ENCODE measurements around the gene ZZZ3. TPM values are rescaled to one million over a fixed set of nuclear protein-coding genes. Genes with fewer than 3 reads are reported as not detected.
"Not testable (repeated sequence)": the region's sequence is repeated elsewhere in the genome, so short reads cannot be mapped to it uniquely, and the experiment has no call there.

Gene ZZZ3
- total and polyA plus RNA-seq, 2 of the 8 experiments (the other 6 are each of a cell fraction or from before 2014, with no cell fraction given), result 12.8 to 54.6 TPM

- TF ChIP-seq EZH2 (IDR thresholded peaks at IDR 0.05; ENCODE audit: low read depth, low read length, severe bottlenecking) (no peak), EGR1 (IDR thresholded peaks at IDR 0.05; ENCODE audit: borderline replicate concordance, low read depth, low read length) (no peak)
Measured at GRCh38 chr1:77678660-77679610, 3.5 kb downstream of the ZZZ3 start (continued).

GRCh38 chr1:77674807-77675206 lies 7.7 kb downstream of the ZZZ3 start:
- H2BK5ac ChIP-seq (ENCODE audit: low read depth, low read length); H3K18ac ChIP-seq (ENCODE audit: extremely low read depth, low read length); H3K4me1 ChIP-seq (replicated peaks in 1 of 4; ENCODE audit: control insufficient read depth in 3 of 4, insufficient read depth in 4 of 4, low read length in 3 of 4); H3K56ac ChIP-seq (replicated peaks; ENCODE audit: insufficient read length, low read depth, low read length); H3K27ac ChIP-seq (ENCODE audit: low read depth, low read length); H3K36me3 ChIP-seq (ENCODE audit: control insufficient read depth in 2 of 4, insufficient read depth in 4 of 4, low read length in 3 of 4); H2BK120ac ChIP-seq (replicated peaks; ENCODE audit: low read depth, low read length); CTCF ChIA-PET (ENCODE audit: partially characterized antibody); H3K9ac ChIP-seq (replicated peaks in 1 of 4; ENCODE audit: extremely low read depth in 1 of 4, low read depth in 3 of 4, low read length in 3 of 4); H3K4me2 ChIP-seq (ENCODE audit: insufficient read depth in 1 of 2, low read depth in 2 of 2, low read length in 2 of 2); H3K27me3 ChIP-seq (replicated peaks in 1 of 4; ENCODE audit: control insufficient read depth in 3 of 4, extremely low read depth in 1 of 4, insufficient read depth in 3 of 4, low read length in 3 of 4); H3K79me1 ChIP-seq (ENCODE audit: low read depth, low read length); FAIRE-seq; DNase-seq (ENCODE audit: low read depth in 1 of 2, low spot score in 2 of 2); H3K4me3 ChIP-seq (ENCODE audit: extremely low read depth in 1 of 4, insufficient read depth in 2 of 4, low read depth in 3 of 4, low read length in 4 of 4); H2BK20ac ChIP-seq (ENCODE audit: low read length); H3K23me2 ChIP-seq (ENCODE audit: low read depth, low read length); H3K14ac ChIP-seq (ENCODE audit: insufficient read length); H3K9me3 ChIP-seq (ENCODE audit: insufficient read depth in 2 of 2, low read depth in 1 of 2, low read length in 1 of 2); H4K5ac ChIP-seq (ENCODE audit: insufficient read length, low read depth, low read length); H4K20me1 ChIP-seq (replicated peaks in 1 of 2; ENCODE audit: control insufficient read depth in 1 of 2, insufficient read depth in 2 of 2, low read length in 2 of 2); H2BK15ac ChIP-seq (ENCODE audit: low read length); H4K91ac ChIP-seq (replicated peaks; ENCODE audit: insufficient read length, low read length); H4K8ac ChIP-seq (ENCODE audit: extremely low read depth, insufficient read depth, low read length); H2BK12ac ChIP-seq (ENCODE audit: low read depth, low read length); H3K23ac ChIP-seq (ENCODE audit: insufficient read length); H3K4ac ChIP-seq (replicated peaks; ENCODE audit: insufficient read length, low read depth, low read length); H2AFZ ChIP-seq (ENCODE audit: low read length); H2AK5ac ChIP-seq (ENCODE audit: low read depth, low read length): not testable (repeated sequence)
- 97% methylated on average over 3 of the region's 3 CpGs; no CpG with 5 or more reads in 1 of the 2 experiments for WGBS, 2 experiments (ENCODE audit: extremely low coverage in 1 of 2, insufficient coverage in 1 of 2, insufficient read length in 1 of 2, insufficient replicate concordance in 2 of 2, low coverage in 1 of 2, low lambda C conversion rate in 2 of 2, missing lambda C conversion rate in 1 of 2)
- H3K79me2 ChIP-seq (ENCODE audit: control insufficient read depth in 1 of 2, insufficient read depth in 2 of 2, low read length in 2 of 2), result peaks cover 17 to 100% of the 10 kb centered on the region in 2 experiments
- POLR2A ChIA-PET (ENCODE audit: partially characterized antibody), result interaction anchor here (0.6 to 8.5 kb wide), 2 partner anchors 8 to 457 kb away, joined by 3 to 57 read pairs; partner anchors contain the start of gene ZZZ3

All from H1 (cell line).